HepG2 (cell line): Measurements from ENCODE around the gene CRIP1. TPM values are rescaled to one million over a fixed set of nuclear protein-coding genes. Genes with fewer than 3 reads are reported as not detected.

ENCODE experiments used
- ATF1 ChIP-seq: IDR thresholded peaks from 2 replicates; pipeline ENCODE4 v1.6.1; 2016; ENCODE audit warnings: mild to moderate bottlenecking, control low read depth
- E2F1 ChIP-seq: sonication (generic); formaldehyde crosslinking; IDR thresholded peaks from 2 replicates; pipeline ENCODE4 v1.5.0; 2020; ENCODE audit warnings: missing genetic modification reagents
- FLYWCH1 ChIP-seq: sonication (generic); formaldehyde crosslinking; IDR thresholded peaks from 2 replicates; pipeline ENCODE4 v1.8.1; 2023; ENCODE audit warnings: mild to moderate bottlenecking, missing genetic modification reagents
- GFI1 ChIP-seq: sonication (generic); formaldehyde crosslinking; IDR thresholded peaks from 2 replicates; pipeline ENCODE4 v1.5.0; 2020; ENCODE audit warnings: missing genetic modification reagents, mild to moderate bottlenecking, borderline replicate concordance
- HMGA1 ChIP-seq: sonication (generic); formaldehyde crosslinking; conservative IDR thresholded peaks from 2 replicates; pipeline ENCODE4 v1.4.0; 2020; ENCODE audit warnings: missing genetic modification reagents
- KDM1A ChIP-seq: IDR thresholded peaks from 2 replicates; pipeline ENCODE4 v1.6.1; 2016; ENCODE audit warnings: missing compliant biosample characterization
- NCOR1 ChIP-seq: fragments of 200-600 bp; sonication (generic); IDR thresholded peaks from 2 replicates; pipeline ENCODE4 v1.7.0; 2017; ENCODE audit warnings: antibody characterized with exemption, low read length, borderline replicate concordance
- NKX3-1 ChIP-seq: sonication (generic); formaldehyde crosslinking; IDR thresholded peaks from 2 replicates; pipeline ENCODE4 v1.5.0; 2020; ENCODE audit warnings: missing genetic modification reagents
- RNF2 ChIP-seq: fragments of 450-650 bp; conservative IDR thresholded peaks from 2 replicates; pipeline ENCODE4 v1.6.1; 2016; ENCODE audit warnings: low read depth
- TAF1 ChIP-seq: sonication (generic); formaldehyde crosslinking; IDR thresholded peaks from 2 replicates; pipeline ENCODE4 v1.4.0; 2020; ENCODE audit warnings: missing genetic modification reagents
- TBP ChIP-seq: sonication (generic); formaldehyde crosslinking; IDR thresholded peaks from 2 replicates; pipeline ENCODE4 v1.5.0; 2020; ENCODE audit warnings: missing genetic modification reagents
- ZFAT ChIP-seq: sonication (generic); formaldehyde crosslinking; conservative IDR thresholded peaks from 2 replicates; pipeline ENCODE4 v1.8.1; 2023; ENCODE audit warnings: missing genetic modification reagents, inconsistent platforms
- ZNF598 ChIP-seq: sonication (generic); formaldehyde crosslinking; IDR thresholded peaks from 2 replicates; pipeline ENCODE4 v1.5.1; 2020; ENCODE audit warnings: mild to moderate bottlenecking, missing genetic modification reagents, borderline replicate concordance
- ZNF607 ChIP-seq: sonication (generic); formaldehyde crosslinking; IDR thresholded peaks from 2 replicates; pipeline ENCODE4 v1.5.1; 2020; ENCODE audit warnings: missing genetic modification reagents, mild to moderate bottlenecking, borderline replicate concordance
- polyA plus RNA-seq, 8 experiments: library from polyadenylated mRNA; depleted of rRNA in 3 of 8; stranded (reverse) in 7 of 8; unstranded in 1 of 8; fragments of >200 nt; fragmentation: Illumina TruSeq in 4 of 8; extraction: Trizol in 4 of 8; gene quantifications; 2 replicates each; pipeline versions ENCODE4 v1.2.1 to v1.2.3, GENCODE V29; 2011 to 2016; ENCODE audit warnings: low read depth in 4 of 8, missing spikeins in 1 of 8, mixed read lengths in 1 of 8; ENCODE audit not compliant: insufficient read depth in 1 of 8
- total RNA-seq, 5 experiments: library from RNA; depleted of rRNA; stranded (reverse); fragments of >200 nt; fragmentation: Illumina TruSeq; extraction: Trizol; gene quantifications; 2 replicates each; pipeline ENCODE4 v1.2.3, GENCODE V29; 2016; ENCODE audit warnings: low read depth in 1 of 5
- TF ChIP-seq, protein P1 (sequence below): IDR thresholded peaks from 2 replicates; pipeline ENCODE4 v1.6.1; 2012; ENCODE audit warnings: low read depth, low read length, improper control_type of control experiment
- TF ChIP-seq, protein P2 (sequence below): sonication (generic); formaldehyde crosslinking; IDR thresholded peaks from 2 replicates; pipeline ENCODE4 v1.5.0; 2020; ENCODE audit warnings: mild to moderate bottlenecking, missing genetic modification reagents
- TF ChIP-seq, protein P3 (sequence below): sonication (generic); formaldehyde crosslinking; IDR thresholded peaks from 2 replicates; pipeline ENCODE4 v1.4.0; 2020; ENCODE audit warnings: mild to moderate bottlenecking, missing genetic modification reagents
- TF ChIP-seq, protein P4 (sequence below): IDR thresholded peaks from 2 replicates; pipeline ENCODE4 v1.4.0; 2020; ENCODE audit warnings: mild to moderate bottlenecking, missing genetic modification reagents

CRIP1 gene
- total and polyA plus RNA-seq, 2 of the 13 experiments (the other 11 are each of a cell fraction or from before 2014, with no cell fraction given), result 53.9 to 59.5 TPM

DNA sequence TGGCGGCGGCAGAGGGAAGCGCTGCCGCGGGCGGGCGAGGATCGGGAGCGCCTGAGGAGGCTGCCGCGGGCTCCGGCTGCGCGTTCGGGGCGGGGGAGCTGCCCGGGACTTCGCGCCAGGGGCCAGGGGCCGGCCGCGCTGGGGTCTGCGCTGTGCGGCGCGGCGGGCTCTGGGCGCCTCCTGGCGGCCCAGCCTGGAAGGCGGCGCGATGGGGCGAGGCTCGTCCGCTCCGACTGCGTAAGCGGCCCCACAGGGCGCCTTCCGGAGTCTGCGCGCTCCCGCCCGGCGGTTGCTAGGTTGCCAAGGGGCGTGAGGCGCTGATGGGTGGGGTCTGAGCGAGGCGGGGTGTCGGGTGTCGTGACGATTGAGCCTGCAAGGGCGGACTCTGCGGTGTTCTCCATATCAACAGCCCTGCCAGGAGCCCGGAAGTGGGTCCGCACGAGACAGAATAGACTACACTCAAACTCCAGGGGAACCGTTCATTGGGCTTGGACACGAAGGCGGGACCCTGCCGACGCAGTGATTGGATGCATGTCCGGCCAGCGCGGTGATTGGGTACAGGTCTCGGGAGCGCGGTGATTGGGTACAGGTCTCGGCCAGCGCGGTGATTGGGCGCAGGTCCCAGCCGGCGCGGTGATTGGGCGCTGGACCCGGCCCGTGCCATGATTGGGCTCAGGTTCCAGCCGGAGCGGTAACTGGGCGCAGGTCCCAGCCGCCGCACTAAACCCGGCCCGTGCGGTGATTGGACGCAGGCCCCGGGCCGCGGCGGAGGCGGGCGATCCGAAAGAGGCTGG lies 4.1 kb downstream of the CRIP1 start, which contains the start of gene TEDC1 (continued):
- peak; percentile 67 for TF ChIP-seq E2F1 (CRISPR knock-in tag)
- TF ChIP-seq TBP, result no peak; the same call in 1 of the 2 replicates
- TF ChIP-seq RNF2, result peak; percentile 83
- TF ChIP-seq NCOR1, result no peak
- no peak for TF ChIP-seq KDM1A (CRISPR knock-in tag)
- no peak; the same call in 1 of the 2 replicates for TF ChIP-seq ZNF607
- TF ChIP-seq, protein P1, sequence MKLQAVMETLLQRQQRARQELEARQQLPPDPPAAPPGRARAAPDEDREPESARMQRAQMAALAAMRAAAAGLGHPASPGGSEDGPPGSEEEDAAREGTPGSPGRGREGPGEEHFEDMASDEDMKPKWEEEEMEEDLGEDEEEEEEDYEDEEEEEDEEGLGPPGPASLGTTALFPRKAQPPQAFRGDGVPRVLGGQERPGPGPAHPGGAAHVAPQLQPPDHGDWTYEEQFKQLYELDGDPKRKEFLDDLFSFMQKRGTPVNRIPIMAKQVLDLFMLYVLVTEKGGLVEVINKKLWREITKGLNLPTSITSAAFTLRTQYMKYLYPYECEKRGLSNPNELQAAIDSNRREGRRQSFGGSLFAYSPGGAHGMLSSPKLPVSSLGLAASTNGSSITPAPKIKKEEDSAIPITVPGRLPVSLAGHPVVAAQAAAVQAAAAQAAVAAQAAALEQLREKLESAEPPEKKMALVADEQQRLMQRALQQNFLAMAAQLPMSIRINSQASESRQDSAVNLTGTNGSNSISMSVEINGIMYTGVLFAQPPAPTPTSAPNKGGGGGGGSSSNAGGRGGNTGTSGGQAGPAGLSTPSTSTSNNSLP, result no peak; the same call in 1 of the 2 replicates
- no peak for TF ChIP-seq HMGA1 (CRISPR knock-in tag)
- no peak for TF ChIP-seq ZFAT (CRISPR knock-in tag)
- TF ChIP-seq GFI1 (CRISPR knock-in tag), result 0 out of 2 replicates have a peak, but pooled peaks have one; percentile 46
- peak; percentile 70; the same call in 1 of the 2 replicates for TF ChIP-seq TAF1 (CRISPR knock-in tag)
- TF ChIP-seq, protein P2, sequence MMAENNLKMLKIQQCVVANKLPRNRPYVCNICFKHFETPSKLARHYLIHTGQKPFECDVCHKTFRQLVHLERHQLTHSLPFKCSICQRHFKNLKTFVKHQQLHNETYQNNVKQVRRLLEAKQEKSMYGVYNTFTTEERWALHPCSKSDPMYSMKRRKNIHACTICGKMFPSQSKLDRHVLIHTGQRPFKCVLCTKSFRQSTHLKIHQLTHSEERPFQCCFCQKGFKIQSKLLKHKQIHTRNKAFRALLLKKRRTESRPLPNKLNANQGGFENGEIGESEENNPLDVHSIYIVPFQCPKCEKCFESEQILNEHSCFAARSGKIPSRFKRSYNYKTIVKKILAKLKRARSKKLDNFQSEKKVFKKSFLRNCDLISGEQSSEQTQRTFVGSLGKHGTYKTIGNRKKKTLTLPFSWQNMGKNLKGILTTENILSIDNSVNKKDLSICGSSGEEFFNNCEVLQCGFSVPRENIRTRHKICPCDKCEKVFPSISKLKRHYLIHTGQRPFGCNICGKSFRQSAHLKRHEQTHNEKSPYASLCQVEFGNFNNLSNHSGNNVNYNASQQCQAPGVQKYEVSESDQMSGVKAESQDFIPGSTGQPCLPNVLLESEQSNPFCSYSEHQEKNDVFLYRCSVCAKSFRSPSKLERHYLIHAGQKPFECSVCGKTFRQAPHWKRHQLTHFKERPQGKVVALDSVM, result no peak; the same call in 1 of the 2 replicates
- peak; percentile 95; the same call in 1 of the 2 replicates for TF ChIP-seq FLYWCH1 (CRISPR knock-in tag)
- no peak for TF ChIP-seq ATF1
- TF ChIP-seq, protein P3, sequence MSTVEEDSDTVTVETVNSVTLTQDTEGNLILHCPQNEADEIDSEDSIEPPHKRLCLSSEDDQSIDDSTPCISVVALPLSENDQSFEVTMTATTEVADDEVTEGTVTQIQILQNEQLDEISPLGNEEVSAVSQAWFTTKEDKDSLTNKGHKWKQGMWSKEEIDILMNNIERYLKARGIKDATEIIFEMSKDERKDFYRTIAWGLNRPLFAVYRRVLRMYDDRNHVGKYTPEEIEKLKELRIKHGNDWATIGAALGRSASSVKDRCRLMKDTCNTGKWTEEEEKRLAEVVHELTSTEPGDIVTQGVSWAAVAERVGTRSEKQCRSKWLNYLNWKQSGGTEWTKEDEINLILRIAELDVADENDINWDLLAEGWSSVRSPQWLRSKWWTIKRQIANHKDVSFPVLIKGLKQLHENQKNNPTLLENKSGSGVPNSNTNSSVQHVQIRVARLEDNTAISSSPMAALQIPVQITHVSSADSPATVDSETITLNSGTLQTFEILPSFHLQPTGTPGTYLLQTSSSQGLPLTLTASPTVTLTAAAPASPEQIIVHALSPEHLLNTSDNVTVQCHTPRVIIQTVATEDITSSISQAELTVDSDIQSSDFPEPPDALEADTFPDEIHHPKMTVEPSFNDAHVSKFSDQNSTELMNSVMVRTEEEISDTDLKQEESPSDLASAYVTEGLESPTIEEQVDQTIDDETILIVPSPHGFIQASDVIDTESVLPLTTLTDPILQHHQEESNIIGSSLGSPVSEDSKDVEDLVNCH, result no peak
- TF ChIP-seq NKX3-1 (CRISPR knock-in tag), result peak; percentile 45; the same call in 1 of the 2 replicates
- TF ChIP-seq, protein P4, sequence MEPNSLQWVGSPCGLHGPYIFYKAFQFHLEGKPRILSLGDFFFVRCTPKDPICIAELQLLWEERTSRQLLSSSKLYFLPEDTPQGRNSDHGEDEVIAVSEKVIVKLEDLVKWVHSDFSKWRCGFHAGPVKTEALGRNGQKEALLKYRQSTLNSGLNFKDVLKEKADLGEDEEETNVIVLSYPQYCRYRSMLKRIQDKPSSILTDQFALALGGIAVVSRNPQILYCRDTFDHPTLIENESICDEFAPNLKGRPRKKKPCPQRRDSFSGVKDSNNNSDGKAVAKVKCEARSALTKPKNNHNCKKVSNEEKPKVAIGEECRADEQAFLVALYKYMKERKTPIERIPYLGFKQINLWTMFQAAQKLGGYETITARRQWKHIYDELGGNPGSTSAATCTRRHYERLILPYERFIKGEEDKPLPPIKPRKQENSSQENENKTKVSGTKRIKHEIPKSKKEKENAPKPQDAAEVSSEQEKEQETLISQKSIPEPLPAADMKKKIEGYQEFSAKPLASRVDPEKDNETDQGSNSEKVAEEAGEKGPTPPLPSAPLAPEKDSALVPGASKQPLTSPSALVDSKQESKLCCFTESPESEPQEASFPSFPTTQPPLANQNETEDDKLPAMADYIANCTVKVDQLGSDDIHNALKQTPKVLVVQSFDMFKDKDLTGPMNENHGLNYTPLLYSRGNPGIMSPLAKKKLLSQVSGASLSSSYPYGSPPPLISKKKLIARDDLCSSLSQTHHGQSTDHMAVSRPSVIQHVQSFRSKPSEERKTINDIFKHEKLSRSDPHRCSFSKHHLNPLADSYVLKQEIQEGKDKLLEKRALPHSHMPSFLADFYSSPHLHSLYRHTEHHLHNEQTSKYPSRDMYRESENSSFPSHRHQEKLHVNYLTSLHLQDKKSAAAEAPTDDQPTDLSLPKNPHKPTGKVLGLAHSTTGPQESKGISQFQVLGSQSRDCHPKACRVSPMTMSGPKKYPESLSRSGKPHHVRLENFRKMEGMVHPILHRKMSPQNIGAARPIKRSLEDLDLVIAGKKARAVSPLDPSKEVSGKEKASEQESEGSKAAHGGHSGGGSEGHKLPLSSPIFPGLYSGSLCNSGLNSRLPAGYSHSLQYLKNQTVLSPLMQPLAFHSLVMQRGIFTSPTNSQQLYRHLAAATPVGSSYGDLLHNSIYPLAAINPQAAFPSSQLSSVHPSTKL (CRISPR knock-in tag), result 0 out of 2 replicates have a peak, but pooled peaks have one; percentile 49
- no peak for TF ChIP-seq ZNF598 (CRISPR knock-in tag)
